Erythroblast (primary cell): ENCODE measurements around the gene PTPN1.

Experiments
- GATA1 ChIP-seq: IDR thresholded peaks from 2 replicates; pipeline ENCODE4 v1.6.1; 2011; ENCODE audit warnings: low read depth, mild to moderate bottlenecking, control low read depth, low read length, moderate library complexity
- POLR2A ChIP-seq: IDR thresholded peaks from 2 replicates; pipeline ENCODE4 v1.6.1; 2011; ENCODE audit warnings: mild to moderate bottlenecking, low read length

- no peak for TF ChIP-seq POLR2A
- no peak for TF ChIP-seq GATA1
Observed at GRCh38 chr20:50561379-50562078, 51.3 kb downstream of the PTPN1 start.
